GM12865 (cell line): ENCODE measurements around the gene ATP9B.

ENCODE experiments used
- DNase-seq: peaks from one replicate; pipeline ENCODE4 v3.0.0; 2010; ENCODE audit warnings: low read depth
- H3K4me3 ChIP-seq: 2 replicates; pipeline ENCODE4 v1.5.1; 2011; ENCODE audit warnings: mild to moderate bottlenecking, low read depth, low read length, control low read depth
- CTCF ChIP-seq: IDR thresholded peaks from 2 replicates; pipeline ENCODE4 v1.5.1; 2011; ENCODE audit warnings: low read length, control low read depth, low read depth, inconsistent platforms; ENCODE audit not compliant: insufficient read depth; ENCODE audit errors: missing control alignments

Gene ATP9B

GRCh38 chr18:79058007-79058406 lies 11.2 kb upstream of the ATP9B start:
- no peak overlapping the region for H3K4me3 ChIP-seq
- TF ChIP-seq CTCF: no peak

DNA sequence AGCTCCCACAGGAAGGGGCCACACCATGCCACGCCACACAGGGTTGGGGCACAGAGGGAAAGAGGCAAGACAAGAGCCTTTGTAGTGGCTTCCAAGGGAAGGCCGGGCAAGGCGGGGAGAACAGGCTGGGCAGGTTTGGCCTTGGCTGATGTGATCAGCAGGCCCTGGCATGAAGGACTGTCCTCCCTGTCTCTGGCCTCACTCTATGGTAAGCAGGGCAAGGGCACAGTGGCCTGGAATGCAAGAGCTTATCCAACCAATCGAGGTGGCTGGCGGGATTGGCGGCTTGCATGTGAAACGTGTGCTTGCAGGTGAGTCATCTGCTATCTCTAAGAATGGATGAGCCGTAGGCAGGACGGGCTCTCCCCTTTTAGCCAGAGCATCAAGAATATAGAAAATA lies 6.4 kb upstream of the ATP9B start:
- no peak for DNase-seq
- no peak for TF ChIP-seq CTCF
- no peak overlapping the region for H3K4me3 ChIP-seq

More at GRCh38 chr18:79058007-79058406, 11.2 kb upstream of the ATP9B start:
- peak; percentile 32 for DNase-seq

DNA sequence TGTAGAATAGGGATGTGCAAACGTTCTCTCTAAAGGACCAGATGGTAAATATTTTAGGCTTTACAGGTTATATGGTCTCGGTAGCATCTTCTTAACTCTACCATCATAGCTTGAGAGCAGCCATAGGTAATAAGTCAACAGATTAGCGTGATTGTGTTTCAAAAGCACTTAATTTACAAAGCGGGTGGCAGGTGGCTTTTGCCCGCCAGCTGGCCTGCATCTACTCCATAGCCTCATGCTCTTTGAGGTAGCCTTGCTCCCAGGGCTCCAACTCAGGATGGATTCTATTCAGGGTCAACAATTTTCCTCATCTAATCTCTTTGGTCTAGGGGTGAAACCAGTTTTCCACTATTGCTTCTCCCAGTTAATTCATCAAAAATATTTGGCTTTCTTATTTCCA lies 5.0 kb upstream of the ATP9B start:
- no peak for TF ChIP-seq CTCF
- H3K4me3 ChIP-seq: no peak overlapping the region
- DNase-seq: no peak

DNA sequence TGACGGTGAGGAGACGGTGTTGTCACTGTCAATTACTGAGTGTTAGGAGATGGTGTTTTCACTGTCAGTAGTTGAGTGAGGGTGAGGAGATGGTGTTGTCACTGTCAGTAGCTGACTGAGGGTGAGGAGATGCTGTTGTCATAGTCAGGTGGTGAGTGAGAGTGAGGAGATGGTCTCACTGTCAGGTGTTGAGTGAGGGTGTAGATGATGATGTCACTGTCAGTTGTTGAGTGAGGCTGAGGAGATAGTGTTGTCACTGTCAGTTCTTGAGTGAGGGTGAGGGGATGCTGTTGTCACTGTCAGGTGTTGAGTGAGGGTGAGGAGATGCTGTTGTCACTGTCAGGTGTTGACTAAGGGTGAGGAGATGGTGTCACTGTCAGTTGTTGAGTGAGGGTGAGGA lies 3.4 kb upstream of the ATP9B start:
- H3K4me3 ChIP-seq: no peak overlapping the region
- DNase-seq: no peak
- TF ChIP-seq CTCF: no peak

GRCh38 chr18:79067611-79068010 lies 1.6 kb upstream of the ATP9B start:
- H3K4me3 ChIP-seq: no peak overlapping the region
- TF ChIP-seq CTCF: no peak
- no peak for DNase-seq

GRCh38 chr18:79068341-79068936 lies 755 bp upstream of the ATP9B start:
- H3K4me3 ChIP-seq: peak overlapping the region; percentile 69
- TF ChIP-seq CTCF: no peak
- peak; percentile 52 for DNase-seq

- no peak for DNase-seq
These were observed 540 bp downstream of the ATP9B start for GRCh38 chr18:79069717-79070151.

More at GRCh38 chr18:79069717-79070151, 540 bp downstream of the ATP9B start:
- H3K4me3 ChIP-seq: peak overlapping the region; percentile 79
- no peak for TF ChIP-seq CTCF
